RWPE1 (cell line): ENCODE measurements around the gene CTDNEP1.

Source experiments
- CTCF ChIA-PET: fragments of 350-600 bp; sonication (Branson Sonifier 250); formaldehyde crosslinking; extraction: SDS; loops from one replicate; lab custom pipeline; 2021; lab: Yijun Ruan, JAX
- POLR2A ChIA-PET: fragments of 400-600 bp; formaldehyde crosslinking; extraction: SDS; loops from one replicate; lab custom pipeline; 2020; ENCODE audit warnings: antibody characterized with exemption; ENCODE audit not compliant: low non-redundant PET; lab: Yijun Ruan, JAX
- DNase-seq: peaks from one replicate; pipeline ENCODE4 v3.0.0; 2012; ENCODE audit warnings: low spot score
- H3K27ac ChIP-seq: fragments of 450-650 bp; 2 replicates; pipeline ENCODE4 v1.5.1; 2017
- CTCF ChIP-seq: fragments of 450-650 bp; conservative IDR thresholded peaks from 2 replicates; pipeline ENCODE4 v1.5.1; 2017; ENCODE audit warnings: low read depth, mild to moderate bottlenecking

CTDNEP1 gene

DNA sequence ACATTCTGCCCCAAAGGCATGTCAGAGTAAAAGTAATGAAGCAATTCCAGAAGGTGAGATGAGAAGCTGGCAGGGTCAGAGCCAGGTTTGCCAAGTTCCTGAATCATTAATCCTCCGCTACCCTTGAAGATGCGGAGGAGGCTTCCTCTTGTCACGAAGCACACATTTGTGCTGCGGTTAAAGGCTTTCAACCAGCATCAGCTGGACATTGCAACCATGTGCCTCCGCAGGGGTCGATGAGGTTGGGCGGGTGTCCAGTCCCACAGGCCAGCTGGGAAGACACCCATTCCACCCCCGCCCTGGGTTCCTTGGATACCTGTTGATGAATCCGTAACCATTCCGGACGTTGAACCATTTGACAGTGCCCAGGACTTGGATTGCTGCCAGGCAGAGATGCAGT lies 41.6 kb upstream of the CTDNEP1 start:
- POLR2A ChIA-PET, result interaction anchor here (0.6 to 1.1 kb wide), 2 partner anchors 12 to 57 kb away, joined by 3 to 4 read pairs; partner anchors contain the start of gene SLC2A4
- peak; percentile 75 for DNase-seq
- CTCF ChIA-PET, result no interaction called here
- H3K27ac ChIP-seq, result peak overlapping the region; percentile 81
- no peak for TF ChIP-seq CTCF

- POLR2A ChIA-PET, result interaction anchor here (1.1 kb wide), 1 partner anchor 11 kb away, joined by 4 read pairs; the partner anchor contains the start of gene SLC2A4
These were observed 41.2 kb upstream of the CTDNEP1 start for GRCh38 chr17:7292729-7293128.

GRCh38 chr17:7292194-7292593 lies 40.7 kb upstream of the CTDNEP1 start:
- DNase-seq, result no peak
- ChIA-PET POLR2A (no interaction called here), CTCF (interaction anchor here (0.6 kb wide), 1 partner anchor 14 kb away, joined by 4 read pairs; no protein-coding TSS in a partner anchor)
- peak overlapping the region; percentile 81 for H3K27ac ChIP-seq
- no peak for TF ChIP-seq CTCF

More at GRCh38 chr17:7292729-7293128, 41.2 kb upstream of the CTDNEP1 start:
- no peak for DNase-seq
- TF ChIP-seq CTCF, result no peak
- H3K27ac ChIP-seq, result peak overlapping the region; percentile 81
- CTCF ChIA-PET, result no interaction called here

DNA sequence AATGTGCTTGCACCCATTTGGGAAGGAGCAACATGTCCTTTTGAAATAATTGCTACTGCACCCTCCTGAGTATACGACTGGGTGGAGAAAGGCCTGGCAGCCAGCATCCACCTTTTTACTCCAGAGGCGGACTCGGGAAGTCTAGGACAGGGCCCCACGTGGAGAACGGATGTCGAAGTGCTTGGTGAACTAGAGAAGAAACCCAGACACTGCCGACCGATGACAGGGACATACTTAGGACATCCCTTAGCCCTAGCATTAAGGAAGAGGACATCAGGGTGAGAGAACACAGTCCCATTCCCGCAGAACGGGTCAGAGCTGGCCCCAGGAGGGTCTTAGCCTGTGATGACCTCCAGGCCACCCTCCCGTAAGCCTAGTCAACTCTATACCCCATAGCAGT lies 39.2 kb upstream of the CTDNEP1 start:
- no peak for DNase-seq
- CTCF ChIA-PET, result interaction anchor here (0.6 to 1.2 kb wide), 2 partner anchors 10 to 55 kb away, joined by 3 to 6 read pairs; no protein-coding TSS in a partner anchor
- POLR2A ChIA-PET, result no interaction called here
- no peak for TF ChIP-seq CTCF
- H3K27ac ChIP-seq, result no peak overlapping the region

DNA sequence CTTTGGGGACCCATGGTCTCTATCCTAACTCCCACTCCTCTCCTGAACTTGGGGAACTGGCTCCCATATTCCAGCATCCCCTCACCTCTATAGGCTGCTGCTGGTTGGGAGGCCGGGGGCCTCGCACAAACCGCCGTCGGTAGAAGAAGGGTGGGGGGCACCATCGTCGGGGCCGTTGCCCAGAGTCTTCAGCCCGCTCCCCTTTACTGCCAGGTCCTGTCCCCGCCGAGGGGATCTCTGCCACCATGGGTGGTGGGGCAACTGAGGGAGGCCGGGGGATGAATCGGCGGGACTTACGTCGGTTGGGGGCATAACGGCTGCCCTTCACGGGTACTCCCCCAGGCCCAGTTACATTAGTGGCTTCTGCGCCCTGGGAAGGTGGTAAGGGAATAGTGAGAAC lies 38.6 kb upstream of the CTDNEP1 start:
- TF ChIP-seq CTCF, result no peak
- DNase-seq, result no peak
- no peak overlapping the region for H3K27ac ChIP-seq
- POLR2A ChIA-PET, result no interaction called here
- CTCF ChIA-PET, result interaction anchor here (0.6 to 1.2 kb wide), 3 partner anchors 10 to 245 kb away, joined by 3 to 6 read pairs (median 3); no protein-coding TSS in a partner anchor

DNA sequence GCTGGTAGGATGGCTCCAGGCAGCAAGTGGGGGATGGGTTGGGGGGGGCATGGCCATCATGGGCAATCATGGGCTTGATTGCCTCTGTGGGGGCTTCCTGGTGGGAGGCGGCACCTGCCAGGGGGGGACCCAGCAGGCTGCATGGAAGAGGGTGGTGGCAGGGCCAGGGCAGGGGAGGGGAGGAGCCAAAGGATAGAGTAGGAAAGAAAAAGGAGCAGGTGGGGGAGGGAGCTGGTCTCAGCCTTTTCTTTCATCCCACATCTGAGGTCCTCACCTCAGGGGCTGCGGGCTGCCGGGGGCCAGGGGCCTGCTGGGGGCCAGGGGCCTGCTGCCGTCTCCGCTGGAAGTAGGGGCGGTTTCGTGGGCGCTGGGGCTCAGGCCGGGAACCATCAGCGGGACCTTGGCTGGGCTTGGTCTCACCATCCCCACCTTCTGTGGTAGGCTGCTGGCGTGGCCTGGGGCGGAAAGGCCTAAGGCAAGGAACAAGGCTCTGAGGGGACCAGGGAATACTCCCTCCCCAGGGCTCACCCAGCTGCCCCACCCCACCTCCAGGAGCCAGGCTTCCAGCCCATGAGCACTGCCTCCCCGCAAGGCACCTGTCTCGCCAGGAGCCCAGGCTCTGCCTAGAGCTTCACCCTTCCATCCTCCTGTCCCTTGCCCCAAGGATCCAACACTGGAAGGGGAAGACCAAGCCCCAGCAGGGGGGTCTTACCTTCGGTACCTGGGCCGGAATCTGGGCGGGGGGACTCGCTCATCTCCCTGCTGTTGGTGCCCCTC lies 37.9 kb upstream of the CTDNEP1 start:
- H3K27ac ChIP-seq, result no peak overlapping the region
- no peak for TF ChIP-seq CTCF
- DNase-seq, result no peak
- ChIA-PET POLR2A (no interaction called here), CTCF (interaction anchor here (0.7 kb wide), 1 partner anchor 244 kb away, joined by 3 read pairs; no protein-coding TSS in a partner anchor)
